ENCODE measurements around the gene ZNF761.

The ZNF761 gene

GRCh38 chr19:53462861-53463260 lies 31.1 kb downstream of the ZNF761 start:
- Histone ChIP-seq H3K79me2 (ENCODE audit: low read length) (no peaks in the 10 kb centered on the region), H3K9me3 (replicated peaks; ENCODE audit: insufficient read depth, low read length) (no peaks in the 10 kb centered on the region), H3K36me3 (replicated peaks; ENCODE audit: insufficient read depth, low read length) (no peaks in the 10 kb centered on the region), H3K27me3 (replicated peaks; ENCODE audit: insufficient read depth, low read length) (no peaks in the 10 kb centered on the region), H3K9ac (ENCODE audit: low read length) (no peak overlapping the region), H4K20me1 (ENCODE audit: insufficient read depth, low read length) (no peaks in the 10 kb centered on the region), H3K9me2 (replicated peaks; ENCODE audit: insufficient read depth, low read length) (no peaks in the 10 kb centered on the region), H3F3A (ENCODE audit: insufficient read depth, low read length) (no peaks in the 10 kb centered on the region), H3K27ac (ENCODE audit: low read length) (no peak overlapping the region), H3K4me2 (ENCODE audit: low read depth, low read length) (no peak overlapping the region), H2AFZ (ENCODE audit: low read length) (no peak overlapping the region), H3K4me1 (ENCODE audit: low read length) (no peaks in the 10 kb centered on the region), H3K4me3 (ENCODE audit: low read length) (no peak overlapping the region)
- TF ChIP-seq EZH2 (optimal IDR thresholded peaks at IDR 0.05; ENCODE audit: low read depth, low read length): no peak
- TF ChIP-seq EZH2phosphoT487 (IDR thresholded peaks at IDR 0.05; ENCODE audit: low read length): no peak
- TF ChIP-seq CTCF (IDR thresholded peaks at IDR 0.05; ENCODE audit: low read length): no peak
- DNase-seq: no peak

- Histone ChIP-seq H4K20me1 (ENCODE audit: insufficient read depth, low read length) (no peaks in the 10 kb centered on the region), H3K9ac (ENCODE audit: low read length) (no peak overlapping the region), H3F3A (ENCODE audit: insufficient read depth, low read length) (no peaks in the 10 kb centered on the region), H3K36me3 (replicated peaks; ENCODE audit: insufficient read depth, low read length) (no peaks in the 10 kb centered on the region), H3K27ac (ENCODE audit: low read length) (no peak overlapping the region), H3K27me3 (replicated peaks; ENCODE audit: insufficient read depth, low read length) (no peaks in the 10 kb centered on the region), H2AFZ (ENCODE audit: low read length) (no peak overlapping the region), H3K79me2 (ENCODE audit: low read length) (no peaks in the 10 kb centered on the region), H3K4me3 (ENCODE audit: low read length) (no peak overlapping the region), H3K4me2 (ENCODE audit: low read depth, low read length) (no peak overlapping the region), H3K9me2 (replicated peaks; ENCODE audit: insufficient read depth, low read length) (no peaks in the 10 kb centered on the region), H3K9me3 (replicated peaks; ENCODE audit: insufficient read depth, low read length) (no peaks in the 10 kb centered on the region), H3K4me1 (ENCODE audit: low read length) (no peaks in the 10 kb centered on the region)
- no peak for TF ChIP-seq EZH2phosphoT487 (IDR thresholded peaks at IDR 0.05; ENCODE audit: low read length)
- TF ChIP-seq EZH2 (optimal IDR thresholded peaks at IDR 0.05; ENCODE audit: low read depth, low read length): no peak
- TF ChIP-seq CTCF (IDR thresholded peaks at IDR 0.05; ENCODE audit: low read length): no peak
- DNase-seq: no peak
These were observed 31.5 kb downstream of the ZNF761 start for GRCh38 chr19:53463263-53463662.

GRCh38 chr19:53466726-53467484 lies 35.1 kb downstream of the ZNF761 start:
- no peaks in the 10 kb centered on the region for H3K9me2 ChIP-seq (replicated peaks; ENCODE audit: insufficient read depth, low read length)
- H3K4me3 ChIP-seq (ENCODE audit: low read length): no peak overlapping the region
- no peaks in the 10 kb centered on the region for H3K9me3 ChIP-seq (replicated peaks; ENCODE audit: insufficient read depth, low read length)
- H3K27me3 ChIP-seq (replicated peaks; ENCODE audit: insufficient read depth, low read length): no peaks in the 10 kb centered on the region
- H3K4me1 ChIP-seq (ENCODE audit: low read length): no peaks in the 10 kb centered on the region
- H3K27ac ChIP-seq (ENCODE audit: low read length): no peak overlapping the region
- no peak overlapping the region for H2AFZ ChIP-seq (ENCODE audit: low read length)
- no peak for DNase-seq
- TF ChIP-seq EZH2phosphoT487 (IDR thresholded peaks at IDR 0.05; ENCODE audit: low read length) (no peak), CTCF (IDR thresholded peaks at IDR 0.05; ENCODE audit: low read length) (no peak), EZH2 (optimal IDR thresholded peaks at IDR 0.05; ENCODE audit: low read depth, low read length) (no peak)
- no peak overlapping the region for H3K9ac ChIP-seq (ENCODE audit: low read length)
- no peak overlapping the region for H3K4me2 ChIP-seq (ENCODE audit: low read depth, low read length)
- H4K20me1 ChIP-seq (ENCODE audit: insufficient read depth, low read length): no peaks in the 10 kb centered on the region
- H3F3A ChIP-seq (ENCODE audit: insufficient read depth, low read length): no peaks in the 10 kb centered on the region
- H3K36me3 ChIP-seq (replicated peaks; ENCODE audit: insufficient read depth, low read length): no peaks in the 10 kb centered on the region
- H3K79me2 ChIP-seq (ENCODE audit: low read length): no peaks in the 10 kb centered on the region
